B cell (primary cell): ENCODE results near the gene CTSD. TPM values are rescaled to one million over a fixed set of nuclear protein-coding genes. Genes with fewer than 3 reads are reported as not detected.

Experiments used
- ATAC-seq: fragments of 200-7000 bp; cut with Tn5 transposase; one replicate; pipeline ENCODE4 v1.10.0; 2021; ENCODE audit warnings: low read depth, mild to moderate bottlenecking, moderate number of reproducible peaks, moderate library complexity
- CTCF ChIA-PET: fragments of 350-600 bp; sonication (Branson Sonifier 250); formaldehyde crosslinking; loops from one replicate; lab custom pipeline; 2021; ENCODE audit warnings: antibody characterized with exemption, inconsistent platforms; lab: Charles Lee
- POLR2A ChIA-PET: fragments of 350-600 bp; sonication (Branson Sonifier 250); formaldehyde crosslinking; loops from one replicate; lab custom pipeline; 2021; ENCODE audit warnings: antibody characterized with exemption; lab: Charles Lee
- DNase-seq: peaks from one replicate; pipeline ENCODE4 v3.0.0; 2013
- H2AFZ ChIP-seq: 2 replicates; pipeline ENCODE4 v1.6.1; 2012; ENCODE audit warnings: mild to moderate bottlenecking, low read depth, low read length; ENCODE audit not compliant: insufficient read depth, poor library complexity, severe bottlenecking
- H3K27ac ChIP-seq, 2 donors: 1 replicate in 1 of 2; 2 replicates in 1 of 2; pipeline ENCODE4 v1.5.1; 2012 to 2013; ENCODE audit warnings: low read length in 2 of 2, mild to moderate bottlenecking in 2 of 2, moderate library complexity in 1 of 2
- H3K27me3 ChIP-seq, 4 experiments: fragments of 200-600 bp in 1 of 4; sonication (generic) in 1 of 4; replicated peaks in 1 of 4; 1 replicate in 2 of 4; 2 replicates in 2 of 4; pipeline versions ENCODE4 v1.6.1 to v1.7.0; 2013 to 2016; ENCODE audit warnings: low read length in 3 of 4, mild to moderate bottlenecking in 2 of 4, mixed read lengths in 1 of 4, moderate library complexity in 1 of 4; ENCODE audit not compliant: insufficient read depth in 4 of 4, control insufficient read depth in 3 of 4; ENCODE audit errors: control extremely low read depth in 1 of 4
- H3K36me3 ChIP-seq, 2 experiments: replicated peaks in 1 of 2; 1 replicate in 1 of 2; 2 replicates in 1 of 2; pipeline versions ENCODE4 v1.6.1 to v1.7.1; 2013; ENCODE audit warnings: low read length in 1 of 2; ENCODE audit not compliant: insufficient read depth in 2 of 2, control insufficient read depth in 1 of 2; ENCODE audit errors: control extremely low read depth in 1 of 2, extremely low read depth in 1 of 2
- H3K4me1 ChIP-seq, 2 donors: fragments of 200-600 bp in 1 of 2; sonication (generic) in 1 of 2; 1 replicate in 1 of 2; 2 replicates in 1 of 2; pipeline versions ENCODE4 v1.5.1 to v1.6.1; 2013 to 2017; ENCODE audit warnings: low read length in 2 of 2; ENCODE audit not compliant: control insufficient read depth in 2 of 2, insufficient read depth in 2 of 2
- H3K4me2 ChIP-seq: replicated peaks from 2 replicates; pipeline ENCODE3; 2012; ENCODE audit warnings: mild to moderate bottlenecking, low read depth, low read length; ENCODE audit not compliant: poor library complexity, severe bottlenecking
- H3K4me3 ChIP-seq, 5 experiments: fragments of 200-600 bp in 1 of 5; sonication (generic) in 1 of 5; 1 replicate in 3 of 5; 2 replicates in 2 of 5; pipeline versions ENCODE4 v1.5.1 to v1.7.0; 2011 to 2016; ENCODE audit warnings: low read length in 4 of 5, mild to moderate bottlenecking in 4 of 5, low read depth in 2 of 5, control low read depth in 1 of 5, moderate library complexity in 1 of 5; ENCODE audit not compliant: insufficient read depth in 1 of 5; ENCODE audit errors: control extremely low read depth in 1 of 5, extremely low read depth in 1 of 5
- H3K79me2 ChIP-seq: fragments of 200-600 bp; sonication (generic); one replicate; pipeline ENCODE4 v1.6.0; 2016; ENCODE audit warnings: low read length; ENCODE audit not compliant: control insufficient read depth, insufficient read depth
- H3K9ac ChIP-seq: fragments of 200-600 bp; sonication (generic); 2 replicates; pipeline ENCODE4 v1.6.1; 2017; ENCODE audit warnings: mild to moderate bottlenecking, low read length, moderate library complexity
- H3K9me3 ChIP-seq, 3 donors: one replicate each; pipeline versions ENCODE4 v1.6.1 to v1.7.1; 2013; ENCODE audit warnings: low read length in 2 of 3; ENCODE audit not compliant: control insufficient read depth in 2 of 3, insufficient read depth in 1 of 3; ENCODE audit errors: control extremely low read depth in 1 of 3
- H4K20me1 ChIP-seq: 2 replicates; pipeline ENCODE4 v1.6.0; 2012; ENCODE audit warnings: mild to moderate bottlenecking, low read length; ENCODE audit not compliant: insufficient read depth, control insufficient read depth, poor library complexity, severe bottlenecking
- H3K27ac Mint-ChIP-seq: one replicate; pipeline ENCODE4 v1.8.0; 2021; ENCODE audit warnings: mixed read lengths
- H3K27me3 Mint-ChIP-seq: one replicate; pipeline ENCODE4 v1.8.0; 2021; ENCODE audit warnings: mixed read lengths
- H3K4me1 Mint-ChIP-seq: one replicate; pipeline ENCODE4 v1.8.0; 2021; ENCODE audit warnings: mixed read lengths
- H3K4me3 Mint-ChIP-seq: one replicate; pipeline ENCODE4 v1.8.0; 2021; ENCODE audit warnings: mixed read lengths
- H3K9me3 Mint-ChIP-seq: one replicate; pipeline ENCODE4 v1.8.0; 2022; ENCODE audit warnings: mixed read lengths; ENCODE audit not compliant: insufficient read depth
- EZH2 ChIP-seq: IDR thresholded peaks from 2 replicates; pipeline ENCODE4 v1.6.1; 2012; ENCODE audit warnings: borderline replicate concordance, low read depth, mild to moderate bottlenecking, moderate library complexity, low read length; ENCODE audit not compliant: insufficient read depth, poor library complexity, severe bottlenecking
- WGBS: methylation state at CpG from one replicate; pipeline ENCODE4 v1.1.5; 2013; ENCODE audit warnings: missing lambda C conversion rate; ENCODE audit not compliant: insufficient coverage; 5-methylcytosine and 5-hydroxymethylcytosine counted together
- intact Hi-C: fragments of 100-400 bp; cut with micrococcal nuclease; formaldehyde crosslinking; loops from one replicate; pipeline ENCODE4 v1.10.0; 2022
- polyA plus RNA-seq: library from polyadenylated mRNA; depleted of rRNA; stranded (reverse); fragments of >200 nt; gene quantifications from 2 replicates; pipeline ENCODE4 v1.2.3, GENCODE V29; 2012
- total RNA-seq, 2 donors: library from RNA; stranded (reverse); fragments of 120-200 nt in 1 of 2; gene quantifications; 1 replicate in 1 of 2; 2 replicates in 1 of 2; pipeline versions ENCODE4 v1.2.3 to v1.2.4, GENCODE V29; 2013 to 2022
- TF ChIP-seq, protein P1 (sequence below): fragments of 200-600 bp; IDR thresholded peaks from one replicate; pipeline ENCODE4 v1.8.0; 2022; ENCODE audit warnings: antibody characterized with exemption, mild to moderate bottlenecking

Gene CTSD
- total and polyA plus RNA-seq, 2 donors (not counting 1 experiment from before 2014, with no cell fraction given): 42.2 to 83.5 TPM

DNA sequence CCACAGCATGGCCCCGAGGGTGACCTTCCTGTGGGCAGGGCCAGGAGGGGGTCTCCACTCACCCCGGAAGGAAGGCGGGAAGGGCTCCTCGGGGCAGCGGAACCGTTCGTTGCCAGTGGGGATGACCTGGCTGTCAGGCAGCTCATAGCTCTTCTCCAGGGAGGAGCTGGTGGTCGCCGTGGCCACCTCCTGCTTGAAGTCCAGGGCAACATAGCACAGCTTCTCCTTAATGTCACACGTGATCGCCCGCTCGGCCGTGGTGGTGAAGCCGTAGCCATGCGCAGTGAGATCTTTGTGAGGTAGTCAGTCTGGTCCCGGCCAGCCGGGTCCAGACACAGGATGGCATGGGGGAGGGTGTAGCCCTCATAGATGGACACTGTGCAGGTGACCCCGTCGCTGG, 39.5 kb upstream of the CTSD start:
- Histone ChIP-seq H3K4me3 (no peak overlapping the region), H3K79me2 (no peaks in the 10 kb centered on the region), H3K9ac (no peak overlapping the region), H3K36me3 (no peaks in the 10 kb centered on the region), H4K20me1 (no peaks in the 10 kb centered on the region), H2AFZ (no peak overlapping the region), H3K4me2 (no peak overlapping the region), H3K4me1 (no peaks in the 10 kb centered on the region), H3K27me3 (peaks cover 0 to 4% (median 0%) of the 10 kb centered on the region in 4 experiments), H3K9me3 (peaks cover 0 to 5% (median 0%) of the 10 kb centered on the region in 3 donors), H3K27ac (no peak overlapping the region)
- no peak for ATAC-seq
- Mint-ChIP-seq H3K9me3 (no peaks in the 10 kb centered on the region), H3K27ac (no peak overlapping the region), H3K4me1 (no peaks in the 10 kb centered on the region), H3K27me3 (peaks cover 49% of the 10 kb centered on the region), H3K4me3 (no peak overlapping the region)
- intact Hi-C loops: no loop called here
- WGBS: 93% methylated on average over 20 of the region's 20 CpGs
- POLR2A ChIA-PET: no interaction called here
- DNase-seq: no peak
- CTCF ChIA-PET: interaction anchor here (2.0 kb wide), 1 partner anchor 109 kb away, joined by 6 read pairs; no protein-coding TSS in a partner anchor
- TF ChIP-seq EZH2: no peak
- TF ChIP-seq, protein P1, sequence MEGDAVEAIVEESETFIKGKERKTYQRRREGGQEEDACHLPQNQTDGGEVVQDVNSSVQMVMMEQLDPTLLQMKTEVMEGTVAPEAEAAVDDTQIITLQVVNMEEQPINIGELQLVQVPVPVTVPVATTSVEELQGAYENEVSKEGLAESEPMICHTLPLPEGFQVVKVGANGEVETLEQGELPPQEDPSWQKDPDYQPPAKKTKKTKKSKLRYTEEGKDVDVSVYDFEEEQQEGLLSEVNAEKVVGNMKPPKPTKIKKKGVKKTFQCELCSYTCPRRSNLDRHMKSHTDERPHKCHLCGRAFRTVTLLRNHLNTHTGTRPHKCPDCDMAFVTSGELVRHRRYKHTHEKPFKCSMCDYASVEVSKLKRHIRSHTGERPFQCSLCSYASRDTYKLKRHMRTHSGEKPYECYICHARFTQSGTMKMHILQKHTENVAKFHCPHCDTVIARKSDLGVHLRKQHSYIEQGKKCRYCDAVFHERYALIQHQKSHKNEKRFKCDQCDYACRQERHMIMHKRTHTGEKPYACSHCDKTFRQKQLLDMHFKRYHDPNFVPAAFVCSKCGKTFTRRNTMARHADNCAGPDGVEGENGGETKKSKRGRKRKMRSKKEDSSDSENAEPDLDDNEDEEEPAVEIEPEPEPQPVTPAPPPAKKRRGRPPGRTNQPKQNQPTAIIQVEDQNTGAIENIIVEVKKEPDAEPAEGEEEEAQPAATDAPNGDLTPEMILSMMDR: no peak

DNA sequence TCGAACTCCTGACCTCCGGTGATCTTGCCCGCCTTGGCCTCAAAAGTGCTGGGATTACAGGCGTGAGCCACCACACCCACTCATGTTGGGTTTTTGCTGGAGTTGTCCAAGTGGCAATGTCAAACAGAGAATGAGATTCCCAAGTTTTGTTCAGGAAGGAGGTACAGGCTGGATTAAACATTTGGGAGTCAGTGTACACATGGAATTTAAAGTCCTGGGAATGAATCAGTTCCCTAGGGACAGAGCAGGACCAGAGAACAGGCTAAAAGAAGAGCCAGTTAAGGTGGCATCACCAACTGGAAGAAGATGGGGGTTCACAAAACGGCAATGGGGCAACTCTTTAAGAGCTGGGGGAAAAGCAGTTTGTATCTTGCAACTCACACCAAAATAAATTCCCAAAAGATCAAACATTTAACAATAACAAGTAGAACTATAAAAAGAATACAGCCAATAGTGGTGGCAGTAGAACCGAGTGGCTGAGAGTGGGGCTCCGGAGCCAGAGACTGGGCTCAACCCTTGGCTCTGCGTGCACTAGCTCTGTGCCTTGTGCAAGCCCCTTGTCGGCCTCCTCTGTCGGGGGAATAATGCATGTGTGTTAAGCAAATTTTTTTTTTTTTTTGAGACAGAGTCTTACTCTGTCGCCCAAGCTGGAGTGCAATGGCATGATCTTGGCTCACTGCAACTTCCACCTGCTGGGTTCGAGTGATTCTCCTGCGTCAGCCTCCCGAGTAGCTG, 33.8 kb upstream of the CTSD start:
- Histone ChIP-seq H3K9ac (no peak overlapping the region), H3K27me3 (peaks cover 0 to 7% (median 0%) of the 10 kb centered on the region in 4 experiments), H3K27ac (no peak overlapping the region), H3K79me2 (no peaks in the 10 kb centered on the region), H4K20me1 (no peaks in the 10 kb centered on the region), H3K9me3 (no peaks in the 10 kb centered on the region), H3K4me1 (no peaks in the 10 kb centered on the region), H2AFZ (no peak overlapping the region), H3K4me3 (no peak overlapping the region), H3K4me2 (no peak overlapping the region), H3K36me3 (no peaks in the 10 kb centered on the region)
- intact Hi-C loops: no loop called here
- no peak for TF ChIP-seq EZH2
- TF ChIP-seq, protein P1: no peak
- Mint-ChIP-seq H3K4me1 (peaks cover 2% of the 10 kb centered on the region), H3K27ac (no peak overlapping the region), H3K4me3 (no peak overlapping the region), H3K27me3 (peaks cover 49% of the 10 kb centered on the region), H3K9me3 (no peaks in the 10 kb centered on the region)
- ChIA-PET CTCF (interaction anchor here (1.4 kb wide), 1 partner anchor 104 kb away, joined by 6 read pairs; no protein-coding TSS in a partner anchor), POLR2A (no interaction called here)
- ATAC-seq: no peak
- DNase-seq: no peak
- 97% methylated on average over 7 of the region's 14 CpGs for WGBS
